ENCODE results near the gene GRM3. TPM values are rescaled to one million over a fixed set of nuclear protein-coding genes. Genes with fewer than 3 reads are reported as not detected.

GRM3 gene
- polyA plus RNA-seq, 1 experiment = not detected

DNA sequence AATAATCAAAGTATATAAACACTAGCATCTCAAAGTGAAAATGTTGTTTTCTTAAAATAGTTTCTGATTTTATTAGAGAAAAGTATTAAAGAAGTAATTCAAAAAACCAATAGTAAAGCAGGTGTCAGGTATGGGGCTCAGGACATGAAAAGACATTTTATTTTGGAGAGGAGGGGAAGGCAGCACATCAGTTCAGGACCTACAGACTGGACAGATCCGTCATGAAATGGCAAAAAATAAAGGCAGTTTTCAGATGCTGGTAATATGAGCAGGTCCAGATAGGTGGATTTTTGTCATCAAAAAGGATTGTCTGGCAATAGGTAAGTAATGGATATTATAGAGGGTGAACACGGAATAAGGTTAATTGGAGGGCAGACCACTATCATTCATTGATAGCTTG is 49.0 kb downstream of the GRM3 start:
- H3K9me3 ChIP-seq (ENCODE audit: control insufficient read depth, insufficient read depth, low read length) = no peaks in the 10 kb centered on the region
- CTCF ChIA-PET = no interaction called here
- H3K27ac ChIP-seq (ENCODE audit: low read depth, low read length) = no peak overlapping the region
- TF ChIP-seq, protein P1, sequence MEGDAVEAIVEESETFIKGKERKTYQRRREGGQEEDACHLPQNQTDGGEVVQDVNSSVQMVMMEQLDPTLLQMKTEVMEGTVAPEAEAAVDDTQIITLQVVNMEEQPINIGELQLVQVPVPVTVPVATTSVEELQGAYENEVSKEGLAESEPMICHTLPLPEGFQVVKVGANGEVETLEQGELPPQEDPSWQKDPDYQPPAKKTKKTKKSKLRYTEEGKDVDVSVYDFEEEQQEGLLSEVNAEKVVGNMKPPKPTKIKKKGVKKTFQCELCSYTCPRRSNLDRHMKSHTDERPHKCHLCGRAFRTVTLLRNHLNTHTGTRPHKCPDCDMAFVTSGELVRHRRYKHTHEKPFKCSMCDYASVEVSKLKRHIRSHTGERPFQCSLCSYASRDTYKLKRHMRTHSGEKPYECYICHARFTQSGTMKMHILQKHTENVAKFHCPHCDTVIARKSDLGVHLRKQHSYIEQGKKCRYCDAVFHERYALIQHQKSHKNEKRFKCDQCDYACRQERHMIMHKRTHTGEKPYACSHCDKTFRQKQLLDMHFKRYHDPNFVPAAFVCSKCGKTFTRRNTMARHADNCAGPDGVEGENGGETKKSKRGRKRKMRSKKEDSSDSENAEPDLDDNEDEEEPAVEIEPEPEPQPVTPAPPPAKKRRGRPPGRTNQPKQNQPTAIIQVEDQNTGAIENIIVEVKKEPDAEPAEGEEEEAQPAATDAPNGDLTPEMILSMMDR (IDR thresholded peaks at IDR 0.05; ENCODE audit: low read depth, low read length) = no peak
- H3K4me3 ChIP-seq (ENCODE audit: low read depth, low read length) = no peak overlapping the region
- POLR2A ChIA-PET = no interaction called here
- no peaks in the 10 kb centered on the region for H3K27me3 ChIP-seq (ENCODE audit: control insufficient read depth, insufficient read depth, low read length)
- no peak for DNase-seq (ENCODE audit: low read depth, low spot score)

DNA sequence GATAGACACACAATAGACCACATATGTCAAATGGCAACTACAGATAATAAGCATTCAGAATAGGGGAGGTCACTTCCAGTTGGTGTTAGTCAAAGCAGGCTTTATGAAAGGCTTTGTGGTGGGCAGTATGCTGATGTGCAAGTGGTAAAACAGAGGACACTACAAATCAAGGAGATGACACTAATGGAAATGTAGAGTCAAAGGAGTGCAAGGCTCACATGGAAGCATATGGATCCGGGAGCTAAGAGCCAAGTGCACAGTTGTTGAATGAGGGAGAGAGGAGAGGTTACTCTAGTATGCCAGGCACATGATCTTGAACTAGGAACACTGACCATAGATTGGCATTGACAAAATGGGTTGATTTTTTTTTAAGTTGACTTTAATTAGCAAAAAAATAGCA is 62.7 kb downstream of the GRM3 start:
- no peaks in the 10 kb centered on the region for H3K27me3 ChIP-seq (ENCODE audit: control insufficient read depth, insufficient read depth, low read length)
- POLR2A ChIA-PET = no interaction called here
- CTCF ChIA-PET = no interaction called here
- DNase-seq (ENCODE audit: low read depth, low spot score) = no peak
- no peak overlapping the region for H3K4me3 ChIP-seq (ENCODE audit: low read depth, low read length)
- no peak overlapping the region for H3K27ac ChIP-seq (ENCODE audit: low read depth, low read length)
- H3K9me3 ChIP-seq (ENCODE audit: control insufficient read depth, insufficient read depth, low read length) = no peaks in the 10 kb centered on the region; the same call in 1 of the 2 replicates
- TF ChIP-seq, protein P1 (IDR thresholded peaks at IDR 0.05; ENCODE audit: low read depth, low read length) = no peak

DNA sequence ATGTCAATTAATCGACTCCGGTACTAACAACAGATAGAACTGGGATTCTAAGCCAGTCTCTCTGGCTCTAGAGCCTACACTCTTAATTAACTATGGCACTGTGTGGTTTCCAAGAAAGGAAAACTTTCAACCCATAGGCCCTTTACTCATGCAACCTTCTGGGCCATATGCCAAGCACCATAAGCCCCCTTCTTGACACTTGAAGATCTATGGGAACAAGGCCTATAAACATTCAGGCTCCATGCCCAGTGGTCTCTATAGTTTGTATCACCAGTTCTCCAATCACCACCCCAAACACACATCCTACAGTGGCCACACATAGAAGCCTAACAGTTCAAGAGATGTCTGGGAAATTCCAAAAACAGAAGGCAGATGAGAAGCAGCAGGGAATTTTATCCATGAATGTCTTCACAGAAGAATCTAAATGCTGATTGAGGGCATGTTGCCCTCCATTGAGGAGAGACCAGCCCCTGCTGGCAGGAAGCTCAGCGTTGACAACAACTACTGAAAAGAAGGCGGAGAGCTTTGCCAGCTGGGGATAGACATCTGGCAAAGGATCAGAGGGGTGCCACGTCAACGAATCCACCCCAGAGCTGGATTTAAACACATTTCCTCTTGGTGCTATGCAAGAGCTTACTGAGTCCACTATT is 64.4 kb downstream of the GRM3 start:
- no peak for DNase-seq (ENCODE audit: low read depth, low spot score)
- TF ChIP-seq, protein P1 (IDR thresholded peaks at IDR 0.05; ENCODE audit: low read depth, low read length) = no peak

GRCh38 chr7:86720306-86720705 is 76.6 kb downstream of the GRM3 start:
- DNase-seq (ENCODE audit: low read depth, low spot score) = no peak
- TF ChIP-seq, protein P1 (IDR thresholded peaks at IDR 0.05; ENCODE audit: low read depth, low read length) = no peak
- no peak overlapping the region for H3K4me3 ChIP-seq (ENCODE audit: low read depth, low read length)
- CTCF ChIA-PET = no interaction called here
- H3K27me3 ChIP-seq (ENCODE audit: control insufficient read depth, insufficient read depth, low read length) = no peaks in the 10 kb centered on the region
- no peak overlapping the region for H3K27ac ChIP-seq (ENCODE audit: low read depth, low read length)
- no peaks in the 10 kb centered on the region for H3K9me3 ChIP-seq (ENCODE audit: control insufficient read depth, insufficient read depth, low read length)
- POLR2A ChIA-PET = no interaction called here

More for the DNA sequence above, 64.4 kb downstream of the GRM3 start:
- ChIA-PET CTCF (no interaction called here), POLR2A (no interaction called here)
- Histone ChIP-seq H3K9me3 (ENCODE audit: control insufficient read depth, insufficient read depth, low read length) (no peaks in the 10 kb centered on the region; the same call in 1 of the 2 replicates), H3K27me3 (ENCODE audit: control insufficient read depth, insufficient read depth, low read length) (no peaks in the 10 kb centered on the region), H3K27ac (ENCODE audit: low read depth, low read length) (no peak overlapping the region), H3K4me3 (ENCODE audit: low read depth, low read length) (no peak overlapping the region)

DNA sequence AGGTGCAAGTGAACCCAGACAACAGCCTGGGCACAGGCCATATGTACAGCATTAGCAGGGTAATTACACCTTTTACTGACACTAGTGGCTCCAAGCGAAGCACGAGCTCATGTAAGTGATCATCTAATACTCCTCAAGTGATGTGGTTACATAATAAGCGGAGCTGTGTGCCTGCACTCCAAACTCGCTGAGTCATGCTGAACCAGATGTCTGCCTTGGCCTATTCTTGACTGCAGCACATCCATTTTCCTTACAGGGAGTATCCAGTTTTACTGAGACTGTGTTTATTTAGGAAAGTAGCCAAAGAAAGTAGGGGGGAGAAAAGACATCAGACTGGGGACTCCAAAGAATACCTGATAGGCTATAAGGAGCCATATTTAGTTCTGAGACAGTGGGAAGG is 90.1 kb downstream of the GRM3 start:
- H3K27ac ChIP-seq (ENCODE audit: low read depth, low read length) = no peak overlapping the region
- H3K4me3 ChIP-seq (ENCODE audit: low read depth, low read length) = no peak overlapping the region
- TF ChIP-seq, protein P1 (IDR thresholded peaks at IDR 0.05; ENCODE audit: low read depth, low read length) = no peak
- no peak for DNase-seq (ENCODE audit: low read depth, low spot score)
- POLR2A ChIA-PET = no interaction called here
- H3K27me3 ChIP-seq (ENCODE audit: control insufficient read depth, insufficient read depth, low read length) = no peaks in the 10 kb centered on the region
- peaks cover 4% of the 10 kb centered on the region for H3K9me3 ChIP-seq (ENCODE audit: control insufficient read depth, insufficient read depth, low read length)
- CTCF ChIA-PET = no interaction called here
